NOMO-1 treated with DMSO at 0.1 percent for 48 hours (cell line): ENCODE results near the gene ZPR1.
A peak's percentile ranks its signal among the peaks of the same experiment; 100 is the strongest.
"Not testable (repeated sequence)": the region's sequence is repeated elsewhere in the genome, so short reads cannot be mapped to it uniquely, and the experiment has no call there.

Experiments
- DNase-seq: peaks from one replicate; lab custom pipeline; 2025; ENCODE audit not compliant: unreplicated experiment; lab: John Stamatoyannopoulos, UW

The ZPR1 gene

GRCh38 chr11:116823031-116823843 lies 35.4 kb upstream of the ZPR1 start, which contains the start of gene APOA4:
Gene APOA4 (minus strand): TSS chr11:116823304. CDS start chr11:116823191, 113 bp downstream.
- no peak for DNase-seq

DNA sequence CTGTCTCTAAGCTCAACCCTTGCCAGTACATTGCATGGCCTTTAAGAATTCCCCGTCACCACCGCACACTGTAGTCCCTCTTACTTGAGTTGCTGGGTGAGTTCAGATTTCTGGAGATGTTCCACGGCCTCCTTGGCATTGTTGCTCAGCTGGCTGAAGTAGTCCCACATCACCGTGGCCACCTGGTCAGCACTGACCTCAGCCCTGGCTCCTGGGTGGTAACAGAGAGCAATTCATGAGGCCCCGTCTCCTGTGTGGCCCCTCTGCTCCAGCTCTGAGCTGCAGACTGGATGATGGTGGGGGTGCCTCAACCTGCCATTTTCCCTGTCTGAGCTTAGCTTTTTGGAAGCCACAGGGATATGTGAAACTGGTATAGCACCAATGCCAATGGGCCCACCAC lies 34.8 kb upstream of the ZPR1 start:
- DNase-seq, result no peak

DNA sequence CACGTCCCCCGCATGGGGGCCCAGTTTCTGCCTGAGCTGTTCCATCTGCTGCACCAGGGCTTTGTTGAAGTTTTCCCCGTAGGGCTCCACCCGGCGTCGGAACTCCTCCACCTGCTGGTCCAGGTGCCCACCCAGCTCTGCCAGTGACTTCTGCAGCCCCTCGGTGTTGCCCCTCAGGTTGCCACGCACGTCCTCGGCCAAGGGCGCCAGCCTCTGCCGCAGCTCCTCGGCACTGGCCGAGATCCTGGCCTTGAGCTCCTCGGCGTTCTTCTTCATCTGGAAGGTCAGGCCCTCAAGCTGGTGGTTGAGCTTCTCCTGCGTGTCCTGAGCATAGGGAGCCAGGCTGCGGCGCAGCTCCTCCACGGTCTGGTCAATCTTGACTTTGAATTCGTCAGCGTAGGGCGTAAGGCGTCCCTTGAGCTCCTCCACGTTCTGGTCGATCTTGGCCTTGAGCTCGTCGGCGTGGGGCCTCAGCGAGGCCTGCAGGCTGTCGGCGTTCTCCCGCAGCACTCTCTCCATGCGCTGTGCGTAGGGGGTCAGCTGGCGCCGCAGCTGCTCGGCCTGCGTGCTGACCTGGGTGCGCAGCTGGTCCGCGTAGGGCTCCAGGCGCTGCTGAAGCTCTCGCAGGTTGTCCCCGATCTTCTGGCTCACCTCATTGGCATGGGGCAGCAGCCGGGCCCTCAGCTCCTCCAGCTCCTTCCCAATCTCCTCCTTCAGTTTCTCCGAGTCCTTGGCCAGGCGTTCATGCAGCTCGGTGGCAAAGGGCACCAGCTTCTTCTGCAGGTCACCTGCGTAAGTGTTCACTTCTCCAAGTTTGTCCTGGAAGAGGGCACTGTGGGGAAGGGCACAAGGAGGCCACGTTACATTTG lies 33.5 kb upstream of the ZPR1 start:
- no peak for DNase-seq

DNA sequence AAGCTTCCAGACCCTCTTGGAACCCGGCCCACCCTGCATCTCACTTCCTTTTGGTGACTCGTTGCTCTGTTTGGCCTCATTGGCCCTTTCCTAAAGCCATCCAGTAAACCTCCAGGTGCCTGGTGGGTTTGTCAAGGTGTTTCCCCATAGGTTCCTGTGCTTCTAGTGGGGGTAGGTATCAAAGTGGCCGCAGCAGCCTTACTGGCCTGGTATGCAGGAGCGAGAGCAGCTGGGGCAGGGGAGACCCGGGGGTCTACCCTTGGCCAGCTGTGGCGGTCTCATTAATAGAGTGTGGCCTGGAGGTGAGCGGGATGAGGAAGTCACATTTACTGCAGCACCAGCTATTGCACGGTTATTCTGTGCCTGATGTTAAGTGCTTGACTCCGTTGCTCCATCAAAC lies 31.2 kb upstream of the ZPR1 start:
- DNase-seq, result no peak

GRCh38 chr11:116814502-116814901 lies 26.7 kb upstream of the ZPR1 start:
- peak; percentile 27 for DNase-seq

- no peak for DNase-seq
These were observed 26.1 kb upstream of the ZPR1 start for GRCh38 chr11:116813781-116814471.

GRCh38 chr11:116813170-116813569 lies 25.3 kb upstream of the ZPR1 start:
- no peak for DNase-seq

DNA sequence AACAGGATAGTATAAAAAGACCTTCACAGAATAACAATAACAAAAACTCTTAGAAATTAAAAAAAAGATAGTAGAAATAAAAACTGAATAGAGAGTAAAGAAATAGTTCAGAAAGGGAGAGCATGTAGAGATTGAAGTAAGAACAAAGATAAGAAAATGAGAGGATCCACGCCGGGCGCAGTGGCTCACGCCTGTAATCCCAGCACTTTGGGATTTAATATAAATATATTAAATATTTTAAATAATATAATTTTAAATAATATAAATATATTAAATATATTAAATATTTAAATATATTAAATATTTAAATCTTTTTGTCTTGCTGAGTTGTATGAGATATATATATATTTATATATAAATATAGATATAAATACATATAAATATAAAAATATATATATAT lies 24.3 kb upstream of the ZPR1 start:
- no peak for DNase-seq

- no peak for DNase-seq
These were observed 23.4 kb upstream of the ZPR1 start for GRCh38 chr11:116811194-116811593.

DNA sequence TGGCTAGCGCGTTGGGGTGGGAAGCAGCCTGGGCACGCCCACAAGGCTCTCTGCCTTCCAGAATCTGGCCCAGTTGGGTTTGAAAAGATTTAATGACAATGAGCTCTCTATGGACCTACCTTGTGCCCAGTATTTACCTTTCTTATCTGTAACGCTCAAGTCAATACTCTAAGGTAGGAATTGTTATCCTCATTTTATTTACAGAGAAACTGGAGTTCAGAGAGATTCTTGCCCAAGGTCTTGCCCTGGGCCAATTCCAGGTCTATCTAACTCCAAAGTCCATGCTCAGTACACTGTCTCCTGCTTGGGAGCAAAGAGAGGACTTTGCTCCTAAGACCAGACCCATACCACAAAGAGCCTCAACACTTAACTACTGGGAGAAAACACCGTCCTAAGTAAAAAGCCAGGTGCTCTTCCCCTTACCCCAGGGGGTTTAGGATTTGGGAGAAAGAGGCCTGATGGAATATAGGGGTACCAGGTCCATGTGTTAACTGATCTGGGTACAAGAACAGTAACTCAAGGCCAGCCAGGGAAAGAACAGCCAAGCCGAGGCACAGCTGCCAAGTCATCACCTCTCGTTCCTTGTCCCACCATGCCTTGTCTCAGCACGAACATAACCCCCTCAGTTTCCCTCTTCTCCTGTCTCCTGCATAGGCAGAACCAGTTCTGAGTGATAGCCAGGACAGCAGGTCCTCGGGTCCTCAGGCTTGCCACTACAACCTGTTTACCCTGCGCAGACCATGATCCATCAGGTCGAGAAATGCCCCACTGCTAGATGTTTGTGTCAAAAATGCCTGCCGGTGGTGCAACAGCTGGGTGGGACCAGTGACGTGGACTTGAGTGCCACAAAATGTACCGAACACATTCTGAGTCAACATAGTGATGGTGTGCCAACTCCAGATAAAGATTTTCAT lies 20.7 kb upstream of the ZPR1 start:
- DNase-seq, result no peak

- DNase-seq, result no peak
These were observed 19.9 kb upstream of the ZPR1 start for GRCh38 chr11:116807601-116808261.

DNA sequence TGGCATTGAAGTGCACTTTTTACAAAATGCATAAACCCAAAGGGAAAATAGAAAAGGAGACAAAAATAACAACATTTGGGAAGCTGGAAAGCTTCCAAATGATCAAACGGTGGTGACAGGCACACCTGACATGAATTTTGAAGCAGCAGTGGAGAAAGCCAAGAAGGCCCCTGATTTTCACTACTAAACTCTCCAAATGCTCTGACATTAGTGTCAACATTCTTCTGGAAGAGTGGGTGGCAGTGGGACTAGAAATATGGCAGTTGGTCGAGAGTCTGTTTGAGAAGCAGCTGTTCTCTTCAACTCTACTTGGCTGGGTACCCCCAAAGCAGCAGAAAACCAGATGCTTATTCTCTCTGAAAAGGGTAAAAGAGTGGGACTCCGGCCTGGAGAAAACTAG lies 16.2 kb upstream of the ZPR1 start:
- no peak for DNase-seq

DNA sequence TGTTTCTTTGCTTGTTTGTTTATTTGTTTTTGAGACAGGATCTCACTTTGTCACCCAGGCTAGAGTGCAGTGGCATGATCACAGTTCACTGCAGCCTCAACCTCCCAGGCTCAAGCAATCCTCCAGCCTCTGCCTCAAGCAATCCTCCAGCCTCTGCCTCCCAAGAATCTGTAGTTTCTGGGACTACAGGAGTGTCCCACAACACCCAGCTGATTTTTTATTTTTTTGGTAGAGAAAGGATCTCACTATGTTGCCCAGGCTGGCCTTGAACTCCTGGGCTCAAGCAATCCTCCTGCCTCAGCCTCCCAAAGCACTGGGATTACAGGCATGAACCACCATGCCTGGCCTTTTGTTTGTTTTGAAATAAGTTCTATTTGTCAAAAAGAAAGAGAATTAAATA lies 13.8 kb upstream of the ZPR1 start:
- not testable (repeated sequence) for DNase-seq

- DNase-seq, result no peak
These were observed 12.8 kb upstream of the ZPR1 start for GRCh38 chr11:116800610-116801009.

GRCh38 chr11:116798368-116798767 lies 10.5 kb upstream of the ZPR1 start:
- no peak for DNase-seq

- DNase-seq, result no peak
These were observed 10.0 kb upstream of the ZPR1 start for GRCh38 chr11:116797816-116798215.

- DNase-seq, result no peak
These were observed 8.7 kb upstream of the ZPR1 start for GRCh38 chr11:116796548-116796947.

- no peak for DNase-seq
These were observed 7.0 kb upstream of the ZPR1 start for GRCh38 chr11:116794851-116795250.

- DNase-seq, result no peak
These were observed 5.9 kb upstream of the ZPR1 start for GRCh38 chr11:116793772-116794097.
